Heart left ventricle (tissue), 13 donors: ENCODE data around the gene GCGR.

Source experiments
- POLR2A ChIP-seq, 2 donors: fragments of 450-650 bp; IDR thresholded peaks; one replicate each; pipeline ENCODE4 v1.6.1; 2017; ENCODE audit warnings: antibody characterized with exemption in 2 of 2, mild to moderate bottlenecking in 2 of 2, moderate library complexity in 2 of 2
- TF ChIP-seq, protein P1 (sequence below), 12 donors: fragments of 200-600 bp; sonication (generic) in 4 of 12; IDR thresholded peaks; one replicate each; pipeline versions ENCODE4 v1.5.0 to v1.8.0; 2018 to 2022; ENCODE audit warnings: antibody characterized with exemption in 12 of 12, mild to moderate bottlenecking in 5 of 12
- donor health status: ischemic (EF 13 %, LVEDD 7.1; RV severe dilation, severe dysfunction).
- donor health status: DM: no; HTN: yes; CAD: no.
- donor health status: DM: no; HTN: no; CAD: no.
- donor health status: ischemic (EF 25% LVEDD 6.9; RV normal size, moderate dysfunction).
- donor health status: ischemic (EF 25% LVEDD 5.7; RV mildly dilated, moderate dysfunction).
- donor health status: ischemic (EF 35%, LVEDD 5.7; RV mildly dilated, moderate dysfunction).
- donor health status: nonischemic (EF 11% LVEDD 7.7; RV severe dilation, severe dysfunction).
- donor health status: DM: yes; HTN: yes; CAD: no.
- donor health status: PGD.
- donor health status: ischemic (EF 29% LVEDD 5.4; RV normal size, mild dysfunction).
- donor health status: nonischemic (EF 23%, LVEDD 6.1; RV moderate dilation, normal function).

DNA sequence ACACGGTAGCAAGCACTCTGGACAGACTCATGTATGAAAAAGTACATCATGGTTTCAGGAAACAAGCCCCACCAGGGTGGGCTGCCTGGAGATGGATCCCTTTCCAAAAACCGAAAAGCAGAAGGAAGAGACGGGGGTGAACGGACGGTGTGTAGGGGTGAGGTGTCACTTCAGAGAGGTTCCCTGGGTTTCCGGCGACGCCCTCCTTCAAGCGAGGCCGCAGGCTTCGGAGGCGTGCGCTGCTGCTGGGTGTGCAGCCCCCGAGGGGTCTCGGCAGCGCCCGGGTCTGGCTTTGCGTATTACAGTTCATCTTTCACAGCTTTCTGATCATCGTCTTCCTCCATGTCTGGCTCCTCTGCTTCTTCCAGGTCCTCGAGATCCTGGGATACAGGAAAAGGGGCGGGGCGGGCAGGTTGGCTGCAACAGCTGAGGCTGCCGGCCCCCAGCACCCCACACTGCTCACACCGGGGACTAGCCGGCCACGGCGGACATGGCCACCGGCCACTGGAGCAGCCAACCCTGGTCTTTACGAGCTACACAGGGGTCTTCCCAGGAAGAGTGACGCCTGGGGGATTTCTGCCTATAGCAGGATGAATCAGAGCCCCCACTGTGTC is 39.9 kb downstream of the GCGR start:
- TF ChIP-seq, protein P1, sequence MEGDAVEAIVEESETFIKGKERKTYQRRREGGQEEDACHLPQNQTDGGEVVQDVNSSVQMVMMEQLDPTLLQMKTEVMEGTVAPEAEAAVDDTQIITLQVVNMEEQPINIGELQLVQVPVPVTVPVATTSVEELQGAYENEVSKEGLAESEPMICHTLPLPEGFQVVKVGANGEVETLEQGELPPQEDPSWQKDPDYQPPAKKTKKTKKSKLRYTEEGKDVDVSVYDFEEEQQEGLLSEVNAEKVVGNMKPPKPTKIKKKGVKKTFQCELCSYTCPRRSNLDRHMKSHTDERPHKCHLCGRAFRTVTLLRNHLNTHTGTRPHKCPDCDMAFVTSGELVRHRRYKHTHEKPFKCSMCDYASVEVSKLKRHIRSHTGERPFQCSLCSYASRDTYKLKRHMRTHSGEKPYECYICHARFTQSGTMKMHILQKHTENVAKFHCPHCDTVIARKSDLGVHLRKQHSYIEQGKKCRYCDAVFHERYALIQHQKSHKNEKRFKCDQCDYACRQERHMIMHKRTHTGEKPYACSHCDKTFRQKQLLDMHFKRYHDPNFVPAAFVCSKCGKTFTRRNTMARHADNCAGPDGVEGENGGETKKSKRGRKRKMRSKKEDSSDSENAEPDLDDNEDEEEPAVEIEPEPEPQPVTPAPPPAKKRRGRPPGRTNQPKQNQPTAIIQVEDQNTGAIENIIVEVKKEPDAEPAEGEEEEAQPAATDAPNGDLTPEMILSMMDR (IDR thresholded peaks at IDR 0.05) = no peak
- TF ChIP-seq POLR2A (IDR thresholded peaks at IDR 0.05) = no peak
